ENCODE measurements around the gene C1orf21.

C1orf21 gene

GRCh38 chr1:184527402-184527801 is 140.6 kb downstream of the C1orf21 start:
- DNase-seq = no peak

- no peak for DNase-seq
These were observed 143.4 kb downstream of the C1orf21 start for GRCh38 chr1:184530226-184530625.

GRCh38 chr1:184531296-184531695 is 144.5 kb downstream of the C1orf21 start:
- DNase-seq = no peak

- DNase-seq = no peak
These were observed 145.4 kb downstream of the C1orf21 start for GRCh38 chr1:184532199-184532598.

GRCh38 chr1:184533049-184533448 is 146.2 kb downstream of the C1orf21 start:
- DNase-seq = no peak

- no peak for DNase-seq
These were observed 147.1 kb downstream of the C1orf21 start for GRCh38 chr1:184533915-184534314.

GRCh38 chr1:184534690-184535089 is 147.9 kb downstream of the C1orf21 start:
- DNase-seq = no peak

GRCh38 chr1:184535191-184535970 is 148.6 kb downstream of the C1orf21 start:
- no peak for DNase-seq

- no peak for DNase-seq
These were observed 149.6 kb downstream of the C1orf21 start for GRCh38 chr1:184536246-184536985.

GRCh38 chr1:184539580-184539979 is 152.8 kb downstream of the C1orf21 start:
- no peak for DNase-seq

GRCh38 chr1:184541537-184542152 is 154.8 kb downstream of the C1orf21 start:
- peak; percentile 73 for DNase-seq

- DNase-seq = no peak
These were observed 155.5 kb downstream of the C1orf21 start for GRCh38 chr1:184542291-184542690.

GRCh38 chr1:184545601-184546000 is 158.8 kb downstream of the C1orf21 start:
- DNase-seq = peak; percentile 80

GRCh38 chr1:184552446-184552845 is 165.6 kb downstream of the C1orf21 start:
- no peak for DNase-seq

- DNase-seq = no peak
These were observed 167.0 kb downstream of the C1orf21 start for GRCh38 chr1:184553845-184554244.

GRCh38 chr1:184555665-184556641 is 169.1 kb downstream of the C1orf21 start:
- DNase-seq = no peak

- DNase-seq = no peak
These were observed 169.8 kb downstream of the C1orf21 start for GRCh38 chr1:184556665-184557064.

GRCh38 chr1:184557423-184558347 is 170.9 kb downstream of the C1orf21 start:
- no peak for DNase-seq

- DNase-seq = no peak
These were observed 171.9 kb downstream of the C1orf21 start for GRCh38 chr1:184558691-184559090.

GRCh38 chr1:184559117-184559713 is 172.4 kb downstream of the C1orf21 start:
- no peak for DNase-seq

- DNase-seq = no peak
These were observed 176.0 kb downstream of the C1orf21 start for GRCh38 chr1:184562806-184563205.
